ENCODE data around the gene SLC27A3.
A peak's percentile ranks its signal among the peaks of the same experiment; 100 is the strongest.

SLC27A3 gene

GRCh38 chr1:153735090-153735420 is 40.2 kb upstream of the SLC27A3 start:
- H3K27ac ChIP-seq: peak overlapping the region; percentile 76; the same call in 1 of the 2 replicates
- TF ChIP-seq CTCF (conservative IDR thresholded peaks at IDR 0.05): no peak

GRCh38 chr1:153741986-153742385 is 33.2 kb upstream of the SLC27A3 start:
- H3K27ac ChIP-seq: peak overlapping the region; percentile 88
- no peak for TF ChIP-seq CTCF (conservative IDR thresholded peaks at IDR 0.05)

DNA sequence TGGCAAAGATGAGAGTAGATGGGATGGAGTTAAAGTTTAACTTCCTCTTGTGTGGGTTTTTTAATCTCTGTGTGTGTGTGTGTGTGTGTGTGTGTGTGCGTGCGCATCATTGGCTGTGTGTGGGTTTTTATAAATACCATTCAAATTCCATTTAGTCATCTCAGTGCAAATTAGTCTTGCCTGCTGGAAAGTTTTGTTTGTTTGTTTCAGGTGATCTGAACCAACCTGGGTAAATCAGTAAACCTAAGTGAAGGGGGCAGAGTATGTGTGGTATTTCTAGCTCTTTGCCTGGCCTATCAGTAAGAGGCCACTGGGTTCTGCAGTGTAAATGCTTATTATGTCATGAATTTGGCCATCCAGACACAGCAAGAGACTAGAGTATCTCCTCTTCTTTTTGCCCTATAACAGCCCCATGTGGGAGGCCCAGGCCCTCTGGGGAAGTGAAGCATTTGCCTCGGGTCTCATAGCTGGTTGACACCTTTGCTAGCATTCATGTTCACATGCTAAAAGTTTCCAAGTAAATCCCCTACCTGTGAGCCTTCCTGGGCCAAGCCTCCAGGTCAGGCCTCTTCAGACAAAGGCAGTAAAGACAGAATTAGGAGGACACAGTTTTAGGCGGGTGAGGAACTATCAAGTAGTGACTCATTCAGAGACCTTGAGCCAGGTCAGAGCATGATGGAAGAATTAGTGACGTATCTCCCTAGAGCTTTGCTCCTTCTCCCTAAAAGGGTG is 32.6 kb upstream of the SLC27A3 start:
- peak overlapping the region; percentile 88 for H3K27ac ChIP-seq
- no peak for TF ChIP-seq CTCF (conservative IDR thresholded peaks at IDR 0.05)

DNA sequence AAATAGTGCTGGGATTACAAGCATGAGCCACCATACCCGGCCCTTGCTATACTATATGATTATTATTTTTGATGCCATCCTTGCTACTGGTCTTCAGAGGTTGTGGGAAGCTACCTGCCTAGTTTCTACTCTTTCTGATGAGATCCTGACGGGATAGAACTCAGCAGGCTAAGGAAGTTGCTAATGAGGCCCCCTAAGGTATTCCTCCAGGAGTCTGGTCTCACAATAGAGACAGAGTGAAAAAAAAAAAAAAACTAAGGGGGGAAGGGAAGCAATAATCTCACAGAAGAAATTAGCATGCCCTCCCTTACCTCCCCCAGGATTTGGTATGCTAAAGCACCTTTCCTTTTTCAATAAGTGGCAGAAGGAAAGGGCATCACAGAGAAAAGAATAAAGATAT is 29.8 kb upstream of the SLC27A3 start:
- no peak for TF ChIP-seq CTCF (conservative IDR thresholded peaks at IDR 0.05)
- no peak overlapping the region for H3K27ac ChIP-seq

DNA sequence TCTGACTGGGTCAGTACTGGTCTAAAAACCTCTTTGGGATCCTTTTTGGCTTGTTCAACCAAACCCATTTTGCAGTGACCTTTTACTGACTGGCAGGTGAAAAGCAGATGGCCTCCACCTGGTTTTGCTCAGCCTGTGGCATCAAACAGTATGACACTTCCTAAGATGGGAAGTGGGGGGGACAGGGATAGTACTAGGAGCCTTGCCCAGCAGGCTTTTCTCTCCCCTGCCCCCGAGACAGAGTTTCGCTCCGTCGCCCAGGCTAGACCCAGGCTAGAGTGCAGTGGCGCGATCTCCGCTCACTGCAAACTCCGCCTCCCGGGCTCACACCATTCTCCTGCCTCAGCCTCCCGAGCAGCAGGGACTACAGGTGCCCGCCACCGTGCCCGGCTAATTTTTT is 29.0 kb upstream of the SLC27A3 start:
- H3K27ac ChIP-seq: no peak overlapping the region
- no peak for TF ChIP-seq CTCF (conservative IDR thresholded peaks at IDR 0.05)

DNA sequence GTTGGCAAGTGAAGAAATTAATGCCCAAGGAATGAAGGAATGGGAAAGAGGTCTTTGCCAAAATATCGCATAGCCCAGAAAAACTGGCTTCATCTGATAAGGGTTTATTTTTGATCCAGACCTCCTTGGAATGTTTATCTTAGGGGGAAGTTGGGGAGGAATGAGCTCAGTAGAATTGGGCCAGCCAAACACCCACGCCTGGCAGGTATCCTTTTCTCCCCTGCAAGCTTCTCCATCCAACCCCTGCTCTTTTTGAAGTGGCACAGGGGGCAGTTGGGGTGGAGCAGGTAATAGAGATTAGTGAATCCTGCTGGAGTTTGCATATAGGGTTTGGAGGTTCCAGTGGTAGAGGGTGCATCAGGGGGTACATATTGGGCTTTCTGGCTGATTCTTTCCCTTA is 26.3 kb upstream of the SLC27A3 start:
- no peak overlapping the region for H3K27ac ChIP-seq
- TF ChIP-seq CTCF (conservative IDR thresholded peaks at IDR 0.05): no peak

DNA sequence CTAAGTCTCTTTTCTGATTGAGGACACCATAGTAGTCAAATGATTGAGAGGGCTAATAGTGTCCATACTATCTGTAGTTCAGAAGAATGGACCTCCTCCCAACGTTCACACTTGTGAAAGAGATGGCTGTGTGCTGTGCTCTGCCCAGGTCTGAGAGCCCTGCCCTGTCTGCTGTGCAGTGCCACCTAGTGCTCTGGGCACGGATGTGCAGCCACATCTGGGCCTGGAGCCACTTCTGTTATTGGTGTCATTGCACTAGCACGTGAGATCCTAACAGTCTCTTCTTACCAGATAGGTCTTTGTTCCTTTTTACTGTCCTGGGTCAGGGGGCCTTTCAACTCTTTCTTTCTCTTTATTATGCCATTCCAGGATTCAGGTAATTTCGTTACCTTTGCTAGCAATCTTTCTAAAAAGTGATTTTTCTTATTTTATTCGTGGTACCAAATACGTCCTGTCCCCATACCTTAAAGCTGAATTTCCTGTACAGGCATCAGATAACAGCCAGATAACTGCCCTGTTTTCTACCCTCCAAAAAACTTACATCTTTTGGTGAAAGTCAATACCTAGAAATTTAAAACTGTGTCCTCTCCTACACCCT is 25.7 kb upstream of the SLC27A3 start:
- peak overlapping the region; percentile 13; the same call in 1 of the 2 replicates for H3K27ac ChIP-seq
- TF ChIP-seq CTCF (conservative IDR thresholded peaks at IDR 0.05): peak; percentile 99
